H9 (cell line): Measurements from ENCODE around the gene EEF2K. TPM values are rescaled to one million over a fixed set of nuclear protein-coding genes. Genes with fewer than 3 reads are reported as not detected.

Experiments used
- DNase-seq: peaks from one replicate; pipeline ENCODE4 v3.0.0-alpha.2; 2017
- H2AFZ ChIP-seq: one replicate; pipeline ENCODE4 v1.6.1; 2013; ENCODE audit warnings: mild to moderate bottlenecking, low read length, control low read depth, moderate library complexity
- H2AK5ac ChIP-seq: 2 replicates; pipeline ENCODE4 v1.6.1; 2013; ENCODE audit warnings: low read length, control low read depth, mixed read lengths; ENCODE audit not compliant: insufficient read length
- H2BK120ac ChIP-seq: one replicate; pipeline ENCODE4 v1.6.1; 2013; ENCODE audit warnings: low read depth, mild to moderate bottlenecking, low read length, control low read depth, inconsistent platforms; ENCODE audit not compliant: poor library complexity, severe bottlenecking
- H2BK12ac ChIP-seq: 2 replicates; pipeline ENCODE4 v1.6.1; 2013; ENCODE audit warnings: low read length, control low read depth, mixed read lengths, low read depth; ENCODE audit not compliant: insufficient read length
- H2BK15ac ChIP-seq: 2 replicates; pipeline ENCODE4 v1.6.1; 2013; ENCODE audit warnings: low read depth, low read length, control low read depth
- H2BK20ac ChIP-seq: one replicate; pipeline ENCODE4 v1.6.1; 2013; ENCODE audit warnings: low read depth, mild to moderate bottlenecking, low read length, control low read depth, inconsistent platforms; ENCODE audit not compliant: poor library complexity, severe bottlenecking
- H2BK5ac ChIP-seq: 2 replicates; pipeline ENCODE4 v1.6.1; 2013; ENCODE audit warnings: low read length, control low read depth, mixed read lengths; ENCODE audit not compliant: insufficient read length
- H3K14ac ChIP-seq: 2 replicates; pipeline ENCODE4 v1.6.1; 2013; ENCODE audit warnings: low read length, control low read depth; ENCODE audit not compliant: insufficient read depth
- H3K18ac ChIP-seq: 2 replicates; pipeline ENCODE4 v1.6.1; 2013; ENCODE audit warnings: low read depth, mild to moderate bottlenecking, mixed read lengths, low read length, control low read depth; ENCODE audit not compliant: insufficient read length
- H3K23ac ChIP-seq: 2 replicates; pipeline ENCODE4 v1.6.1; 2013; ENCODE audit warnings: low read length, control low read depth, mixed read lengths, low read depth; ENCODE audit not compliant: insufficient read length
- H3K23me2 ChIP-seq: 2 replicates; pipeline ENCODE4 v1.6.1; 2013; ENCODE audit warnings: low read depth, mild to moderate bottlenecking, mixed read lengths, low read length, control low read depth; ENCODE audit not compliant: insufficient read length, poor library complexity, severe bottlenecking
- H3K27ac ChIP-seq: 2 replicates; pipeline ENCODE4 v1.5.1; 2013; ENCODE audit warnings: low read length, control low read depth, mixed read lengths, low read depth; ENCODE audit not compliant: insufficient read length
- H3K27me3 ChIP-seq: 2 replicates; pipeline ENCODE4 v1.6.1; 2013; ENCODE audit warnings: low read length, control low read depth, inconsistent platforms; ENCODE audit not compliant: insufficient read depth
- H3K4ac ChIP-seq: 2 replicates; pipeline ENCODE4 v1.6.1; 2013; ENCODE audit warnings: low read depth, mild to moderate bottlenecking, control low read depth, inconsistent platforms, low read length, moderate library complexity
- H3K4me1 ChIP-seq: 2 replicates; pipeline ENCODE4 v1.6.1; 2013; ENCODE audit warnings: low read length, control low read depth, inconsistent platforms; ENCODE audit not compliant: insufficient read depth
- H3K4me2 ChIP-seq: 2 replicates; pipeline ENCODE4 v1.6.1; 2013; ENCODE audit warnings: low read length, control low read depth, mixed read lengths; ENCODE audit not compliant: insufficient read length, insufficient read depth
- H3K56ac ChIP-seq: 2 replicates; pipeline ENCODE4 v1.6.1; 2013; ENCODE audit warnings: low read depth, mild to moderate bottlenecking, mixed read lengths, low read length, control low read depth; ENCODE audit not compliant: insufficient read length
- H3K79me1 ChIP-seq: 2 replicates; pipeline ENCODE4 v1.6.1; 2013; ENCODE audit warnings: low read depth, mild to moderate bottlenecking, moderate library complexity, low read length, control low read depth, inconsistent platforms; ENCODE audit not compliant: insufficient read depth, poor library complexity, severe bottlenecking
- H3K79me2 ChIP-seq: 2 replicates; pipeline ENCODE4 v1.6.1; 2013; ENCODE audit warnings: low read length, control low read depth, inconsistent platforms; ENCODE audit not compliant: insufficient read depth
- H3K9ac ChIP-seq: 2 replicates; pipeline ENCODE4 v1.6.1; 2013; ENCODE audit warnings: low read length, control low read depth, mixed read lengths; ENCODE audit not compliant: insufficient read length; ENCODE audit errors: extremely low read depth
- H3K9me3 ChIP-seq: one replicate; pipeline ENCODE4 v1.6.1; 2013; ENCODE audit warnings: low read depth, low read length, inconsistent platforms; ENCODE audit not compliant: control insufficient read depth
- H3T11ph ChIP-seq: one replicate; pipeline ENCODE4 v1.6.1; 2013; ENCODE audit warnings: mild to moderate bottlenecking, low read length, control low read depth, inconsistent platforms
- H4K20me1 ChIP-seq: one replicate; pipeline ENCODE4 v1.6.1; 2013; ENCODE audit not compliant: control insufficient read depth, insufficient read length, insufficient read depth
- H4K5ac ChIP-seq: 2 replicates; pipeline ENCODE4 v1.6.1; 2013; ENCODE audit warnings: low read depth, mild to moderate bottlenecking, mixed read lengths, low read length, control low read depth; ENCODE audit not compliant: insufficient read length
- H4K8ac ChIP-seq: replicated peaks from 2 replicates; pipeline ENCODE4 v1.6.1; 2013; ENCODE audit warnings: low read length, control low read depth, mixed read lengths, low read depth; ENCODE audit not compliant: insufficient read length
- H4K91ac ChIP-seq: 2 replicates; pipeline ENCODE4 v1.6.1; 2013; ENCODE audit warnings: low read depth, mild to moderate bottlenecking, moderate library complexity, mixed read lengths, low read length, control low read depth; ENCODE audit not compliant: insufficient read length
- H3K27ac Mint-ChIP-seq, 3 experiments: 2 replicates in 2 of 3; 3 replicates in 1 of 3; pipeline ENCODE4 v1.8.0; 2020 to 2021; ENCODE audit warnings: mixed read lengths in 3 of 3, mild to moderate bottlenecking in 1 of 3, moderate library complexity in 1 of 3
- H3K27me3 Mint-ChIP-seq: 2 replicates; pipeline ENCODE4 v1.8.0; 2021; ENCODE audit warnings: low read depth, mild to moderate bottlenecking, moderate library complexity, mixed read lengths
- H3K36me3 Mint-ChIP-seq, 3 experiments: 2 replicates in 2 of 3; 3 replicates in 1 of 3; pipeline ENCODE4 v1.8.0; 2020 to 2021; ENCODE audit warnings: low read depth in 3 of 3, mixed read lengths in 3 of 3; ENCODE audit not compliant: insufficient read depth in 1 of 3
- H3K4me1 Mint-ChIP-seq, 2 experiments: 2 replicates each; pipeline ENCODE4 v1.8.0; 2020; ENCODE audit warnings: mixed read lengths in 2 of 2
- H3K4me3 Mint-ChIP-seq, 2 experiments: 2 replicates in 1 of 2; 3 replicates in 1 of 2; pipeline ENCODE4 v1.8.0; 2020 to 2021; ENCODE audit warnings: mild to moderate bottlenecking in 2 of 2, mixed read lengths in 2 of 2, moderate library complexity in 1 of 2
- H3K9me3 Mint-ChIP-seq, 2 experiments: 2 replicates in 1 of 2; 3 replicates in 1 of 2; pipeline ENCODE4 v1.8.0; 2020; ENCODE audit warnings: mild to moderate bottlenecking in 2 of 2, mixed read lengths in 2 of 2, moderate library complexity in 1 of 2
- total RNA-seq: library from RNA; stranded (reverse); gene quantifications from 2 replicates; pipeline ENCODE4 v1.2.1, GENCODE V29; 2021
- TF ChIP-seq, protein P1 (sequence below): fragments of 200-600 bp; sonication (generic); conservative IDR thresholded peaks from 3 replicates; pipeline ENCODE4 v1.8.0; 2021; ENCODE audit warnings: antibody characterized with exemption, mild to moderate bottlenecking

The EEF2K gene
- total RNA-seq, 1 experiment from 2014 or later: 20.7 TPM

DNA sequence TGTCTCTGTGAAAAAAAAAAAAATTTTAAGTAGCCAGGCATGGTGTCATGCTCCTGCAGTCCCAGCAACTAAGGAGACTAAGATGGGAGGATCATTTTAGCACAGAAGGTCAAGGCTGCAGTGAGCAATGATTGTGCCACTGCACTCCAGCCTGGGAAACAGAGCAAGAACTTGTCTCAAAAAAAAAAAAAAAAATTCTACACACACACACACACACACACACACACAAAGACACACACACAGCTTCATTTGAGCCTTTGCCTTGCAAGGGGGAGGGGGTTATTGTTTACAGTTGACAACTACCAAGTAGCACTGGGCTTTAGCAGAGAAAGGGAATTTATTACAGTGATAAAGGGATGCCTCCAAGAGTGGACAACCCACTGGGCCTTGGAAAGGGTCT is 86.2 kb downstream of the EEF2K start:
- Histone ChIP-seq H3K23me2 (no peaks in the 10 kb centered on the region), H2BK5ac (no peak overlapping the region), H4K5ac (no peak overlapping the region), H2BK12ac (no peak overlapping the region), H3K4me1 (no peaks in the 10 kb centered on the region), H4K8ac (no peak overlapping the region), H3K9me3 (no peaks in the 10 kb centered on the region), H3T11ph (no peak overlapping the region), H3K18ac (no peak overlapping the region), H3K23ac (no peak overlapping the region), H3K27me3 (no peaks in the 10 kb centered on the region), H3K14ac (no peak overlapping the region), H3K79me1 (no peaks in the 10 kb centered on the region), H3K4me2 (no peak overlapping the region), H4K20me1 (no peaks in the 10 kb centered on the region), H3K9ac (no peak overlapping the region), H2AK5ac (no peak overlapping the region), H2BK120ac (no peak overlapping the region), H4K91ac (no peak overlapping the region), H2AFZ (no peak overlapping the region), H3K4ac (no peak overlapping the region), H3K27ac (no peak overlapping the region), H3K79me2 (no peaks in the 10 kb centered on the region), H2BK20ac (no peak overlapping the region), H2BK15ac (no peak overlapping the region), H3K56ac (no peak overlapping the region)
- no peaks in the 10 kb centered on the region for H3K36me3 Mint-ChIP-seq
- peaks cover 2% of the 10 kb centered on the region; the same call in 1 of the 2 replicates for H3K27me3 Mint-ChIP-seq
- H3K4me3 Mint-ChIP-seq: no peak overlapping the region
- H3K9me3 Mint-ChIP-seq: no peaks in the 10 kb centered on the region
- no peak for DNase-seq
- H3K27ac Mint-ChIP-seq: peak overlapping the region in 2 of 3 experiments; percentile 19 to 92; a peak in 4 of 7 replicates
- TF ChIP-seq, protein P1, sequence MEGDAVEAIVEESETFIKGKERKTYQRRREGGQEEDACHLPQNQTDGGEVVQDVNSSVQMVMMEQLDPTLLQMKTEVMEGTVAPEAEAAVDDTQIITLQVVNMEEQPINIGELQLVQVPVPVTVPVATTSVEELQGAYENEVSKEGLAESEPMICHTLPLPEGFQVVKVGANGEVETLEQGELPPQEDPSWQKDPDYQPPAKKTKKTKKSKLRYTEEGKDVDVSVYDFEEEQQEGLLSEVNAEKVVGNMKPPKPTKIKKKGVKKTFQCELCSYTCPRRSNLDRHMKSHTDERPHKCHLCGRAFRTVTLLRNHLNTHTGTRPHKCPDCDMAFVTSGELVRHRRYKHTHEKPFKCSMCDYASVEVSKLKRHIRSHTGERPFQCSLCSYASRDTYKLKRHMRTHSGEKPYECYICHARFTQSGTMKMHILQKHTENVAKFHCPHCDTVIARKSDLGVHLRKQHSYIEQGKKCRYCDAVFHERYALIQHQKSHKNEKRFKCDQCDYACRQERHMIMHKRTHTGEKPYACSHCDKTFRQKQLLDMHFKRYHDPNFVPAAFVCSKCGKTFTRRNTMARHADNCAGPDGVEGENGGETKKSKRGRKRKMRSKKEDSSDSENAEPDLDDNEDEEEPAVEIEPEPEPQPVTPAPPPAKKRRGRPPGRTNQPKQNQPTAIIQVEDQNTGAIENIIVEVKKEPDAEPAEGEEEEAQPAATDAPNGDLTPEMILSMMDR: no peak
- peaks cover 9 to 19% of the 10 kb centered on the region in 2 experiments for H3K4me1 Mint-ChIP-seq
